H1 (cell line): ENCODE measurements around the gene C17orf100. TPM values are rescaled to one million over a fixed set of nuclear protein-coding genes. Genes with fewer than 3 reads are reported as not detected.
"Not testable (repeated sequence)": the region's sequence is repeated elsewhere in the genome, so short reads cannot be mapped to it uniquely, and the experiment has no call there.

Experiments
- CTCF ChIA-PET: fragments of 300-600 bp; sonication (Branson Sonifier 250); formaldehyde crosslinking; loops from one replicate; lab custom pipeline; 2021; ENCODE audit not compliant: partially characterized antibody; lab: Charles Lee
- POLR2A ChIA-PET: fragments of 300-600 bp; sonication (Branson Sonifier 250); formaldehyde crosslinking; loops from one replicate; lab custom pipeline; 2021; ENCODE audit warnings: inconsistent platforms; ENCODE audit not compliant: partially characterized antibody; lab: Charles Lee
- DNase-seq, 2 experiments: peaks; one replicate each; pipeline versions ENCODE4 v3.0.0 to v3.0.0-alpha.2; 2010 to 2022; ENCODE audit warnings: low spot score in 2 of 2, low read depth in 1 of 2, mixed read lengths in 1 of 2
- FAIRE-seq: peaks from 2 replicates; lab custom pipeline; 2011; peaks lifted over from hg19 to GRCh38; lab: Jason Lieb, UNC
- H2AFZ ChIP-seq: 2 replicates; pipeline ENCODE4 v1.8.1; 2012; ENCODE audit warnings: low read length, inconsistent platforms
- H2AK5ac ChIP-seq: 2 replicates; pipeline ENCODE4 v1.6.1; 2013; ENCODE audit warnings: low read depth, low read length
- H2BK120ac ChIP-seq: replicated peaks from 2 replicates; pipeline ENCODE3; 2013; ENCODE audit warnings: low read depth, low read length, inconsistent platforms
- H2BK12ac ChIP-seq: 2 replicates; pipeline ENCODE4 v1.6.1; 2013; ENCODE audit warnings: low read depth, low read length
- H2BK15ac ChIP-seq: 2 replicates; pipeline ENCODE4 v1.6.1; 2013; ENCODE audit warnings: low read length
- H2BK20ac ChIP-seq: 2 replicates; pipeline ENCODE4 v1.6.1; 2013; ENCODE audit warnings: low read length
- H2BK5ac ChIP-seq: 2 replicates; pipeline ENCODE4 v1.6.1; 2013; ENCODE audit warnings: low read depth, low read length
- H3K14ac ChIP-seq: 2 replicates; pipeline ENCODE4 v1.6.1; 2013; ENCODE audit warnings: inconsistent platforms; ENCODE audit not compliant: insufficient read length
- H3K18ac ChIP-seq: 2 replicates; pipeline ENCODE4 v1.6.1; 2013; ENCODE audit warnings: low read length; ENCODE audit errors: extremely low read depth
- H3K23ac ChIP-seq: 2 replicates; pipeline ENCODE4 v1.6.1; 2013; ENCODE audit warnings: inconsistent platforms; ENCODE audit not compliant: insufficient read length
- H3K23me2 ChIP-seq: 2 replicates; pipeline ENCODE4 v1.6.1; 2013; ENCODE audit warnings: low read depth, low read length
- H3K27ac ChIP-seq: 2 replicates; pipeline ENCODE4 v1.6.1; 2011; ENCODE audit warnings: low read depth, low read length, inconsistent platforms
- H3K27me3 ChIP-seq, 4 experiments: replicated peaks in 1 of 4; 1 replicate in 1 of 4; 2 replicates in 3 of 4; pipeline versions ENCODE4 v1.6.1 to v1.8.1; 2011 to 2013; ENCODE audit warnings: low read length in 3 of 4, mild to moderate bottlenecking in 3 of 4, inconsistent platforms in 2 of 4, mixed read lengths in 2 of 4, moderate library complexity in 1 of 4; ENCODE audit not compliant: control insufficient read depth in 3 of 4, insufficient read depth in 3 of 4; ENCODE audit errors: extremely low read depth in 1 of 4
- H3K36me3 ChIP-seq, 4 experiments: 2 replicates each; pipeline versions ENCODE4 v1.6.1 to v1.8.1; 2011 to 2013; ENCODE audit warnings: mild to moderate bottlenecking in 4 of 4, low read length in 3 of 4, moderate library complexity in 2 of 4, control low read depth in 1 of 4, inconsistent platforms in 1 of 4; ENCODE audit not compliant: insufficient read depth in 4 of 4, control insufficient read depth in 2 of 4
- H3K4ac ChIP-seq: replicated peaks from 2 replicates; pipeline ENCODE3; 2013; ENCODE audit warnings: low read length, low read depth, mixed read lengths, inconsistent platforms; ENCODE audit not compliant: insufficient read length
- H3K4me1 ChIP-seq, 4 experiments: replicated peaks in 1 of 4; 1 replicate in 1 of 4; 2 replicates in 3 of 4; pipeline versions ENCODE4 v1.6.1 to v1.8.1; 2011 to 2013; ENCODE audit warnings: low read length in 3 of 4, inconsistent platforms in 2 of 4, mixed read lengths in 1 of 4; ENCODE audit not compliant: insufficient read depth in 4 of 4, control insufficient read depth in 3 of 4
- H3K4me2 ChIP-seq, 2 experiments: 2 replicates each; pipeline versions ENCODE4 v1.6.1 to v1.8.1; 2011 to 2013; ENCODE audit warnings: low read depth in 2 of 2, low read length in 2 of 2, control low read depth in 1 of 2, inconsistent platforms in 1 of 2, mild to moderate bottlenecking in 1 of 2; ENCODE audit not compliant: insufficient read depth in 1 of 2
- H3K4me3 ChIP-seq, 4 experiments: fragments of 200-600, 300-600 bp in 1 of 4; sonication (generic), shearing (Covaris generic), sonication (Bioruptor Twin) in 1 of 4; 2 replicates each; pipeline versions ENCODE4 v1.5.1 to v1.8.1; 2011 to 2016; ENCODE audit warnings: low read length in 4 of 4, low read depth in 3 of 4, control low read depth in 2 of 4, inconsistent platforms in 2 of 4, mild to moderate bottlenecking in 2 of 4, mixed read lengths in 1 of 4, moderate library complexity in 1 of 4; ENCODE audit not compliant: insufficient read depth in 2 of 4; ENCODE audit errors: extremely low read depth in 1 of 4
- H3K56ac ChIP-seq: replicated peaks from 2 replicates; pipeline ENCODE3; 2013; ENCODE audit warnings: low read depth, mild to moderate bottlenecking, mixed read lengths, low read length, inconsistent platforms; ENCODE audit not compliant: insufficient read length
- H3K79me1 ChIP-seq: 2 replicates; pipeline ENCODE4 v1.6.1; 2013; ENCODE audit warnings: low read depth, low read length, control low read depth
- H3K79me2 ChIP-seq, 2 experiments: 2 replicates each; pipeline versions ENCODE4 v1.6.1 to v1.8.1; 2012 to 2013; ENCODE audit warnings: low read length in 2 of 2, mild to moderate bottlenecking in 2 of 2, inconsistent platforms in 1 of 2; ENCODE audit not compliant: insufficient read depth in 2 of 2, control insufficient read depth in 1 of 2
- H3K9ac ChIP-seq, 4 experiments: replicated peaks in 1 of 4; 1 replicate in 1 of 4; 2 replicates in 3 of 4; pipeline versions ENCODE4 v1.6.1 to v1.8.1; 2011 to 2013; ENCODE audit warnings: low read depth in 3 of 4, low read length in 3 of 4, control low read depth in 2 of 4, mild to moderate bottlenecking in 2 of 4, moderate library complexity in 2 of 4, inconsistent platforms in 1 of 4; ENCODE audit errors: extremely low read depth in 1 of 4
- H3K9me3 ChIP-seq, 2 experiments: 2 replicates each; pipeline versions ENCODE4 v1.6.1 to v1.8.1; 2012 to 2013; ENCODE audit warnings: mild to moderate bottlenecking in 2 of 2, moderate library complexity in 2 of 2, control low read depth in 1 of 2, inconsistent platforms in 1 of 2, low read depth in 1 of 2, low read length in 1 of 2, mixed read lengths in 1 of 2; ENCODE audit not compliant: insufficient read depth in 2 of 2
- H4K20me1 ChIP-seq, 2 experiments: replicated peaks in 1 of 2; 2 replicates each; pipeline versions ENCODE3 to v1.8.1; 2011 to 2013; ENCODE audit warnings: inconsistent platforms in 2 of 2, low read length in 2 of 2, mild to moderate bottlenecking in 1 of 2; ENCODE audit not compliant: insufficient read depth in 2 of 2, control insufficient read depth in 1 of 2
- H4K5ac ChIP-seq: 2 replicates; pipeline ENCODE4 v1.6.1; 2013; ENCODE audit warnings: low read length, low read depth, mixed read lengths, inconsistent platforms; ENCODE audit not compliant: insufficient read length
- H4K8ac ChIP-seq: 2 replicates; pipeline ENCODE4 v1.8.0; 2013; ENCODE audit warnings: mild to moderate bottlenecking, moderate library complexity, low read length, inconsistent platforms; ENCODE audit not compliant: insufficient read depth; ENCODE audit errors: extremely low read depth
- H4K91ac ChIP-seq: replicated peaks from 2 replicates; pipeline ENCODE3; 2013; ENCODE audit warnings: low read length, mixed read lengths, inconsistent platforms; ENCODE audit not compliant: insufficient read length
- WGBS, 2 experiments: shearing (Covaris generic) in 1 of 2; methylation state at CpG; one replicate each; pipeline versions ENCODE4 v1.1.6 to v1.1.7; 2013 to 2015; ENCODE audit warnings: low lambda C conversion rate in 2 of 2, mixed read lengths in 2 of 2, inconsistent platforms in 1 of 2, low coverage in 1 of 2, missing lambda C conversion rate in 1 of 2; ENCODE audit not compliant: insufficient replicate concordance in 2 of 2, insufficient coverage in 1 of 2, insufficient read length in 1 of 2; ENCODE audit errors: extremely low coverage in 1 of 2, missing lambda C conversion rate in 1 of 2; 5-methylcytosine and 5-hydroxymethylcytosine counted together
- polyA plus RNA-seq, 7 experiments: library from polyadenylated mRNA; depleted of rRNA in 3 of 7; stranded (reverse) in 5 of 7; unstranded in 2 of 7; fragments of >200 nt in 5 of 7; fragments of 200-250 nt in 2 of 7; gene quantifications; 1 replicate in 5 of 7; 2 replicates in 1 of 7; 4 replicates in 1 of 7; pipeline versions ENCODE4 v1.2.1 to v1.2.3, GENCODE V29; 2011 to 2013; ENCODE audit warnings: missing spikeins in 2 of 7, mixed read lengths in 2 of 7
- total RNA-seq: library from RNA; stranded (reverse); fragmentation: NEBNext Ultra II Directional; extraction: Animal tissue kit (Norgen Biotek cat#: 25700); gene quantifications from 2 replicates; pipeline ENCODE4 v1.2.1, GENCODE V29; 2021

The C17orf100 gene
- total and polyA plus RNA-seq, 2 of the 8 experiments (the other 6 are each of a cell fraction or from before 2014, with no cell fraction given): 2.1 to 2.8 TPM

GRCh38 chr17:6691958-6692357 is 40.4 kb downstream of the C17orf100 start:
- not testable (repeated sequence) for H2BK5ac ChIP-seq, H2BK120ac ChIP-seq, H2BK15ac ChIP-seq, H3K23ac ChIP-seq, H2AK5ac ChIP-seq, H4K91ac ChIP-seq, H3K4ac ChIP-seq, H3K79me1 ChIP-seq, H3K18ac ChIP-seq, H4K20me1 ChIP-seq, H4K5ac ChIP-seq, H3K23me2 ChIP-seq, H3K4me1 ChIP-seq, H2BK20ac ChIP-seq, H3K9ac ChIP-seq, H3K27ac ChIP-seq, H3K56ac ChIP-seq, H3K4me2 ChIP-seq, H3K36me3 ChIP-seq, H3K27me3 ChIP-seq, H2AFZ ChIP-seq, H3K79me2 ChIP-seq, FAIRE-seq, H3K9me3 ChIP-seq, H3K4me3 ChIP-seq, DNase-seq, H4K8ac ChIP-seq, H2BK12ac ChIP-seq, H3K14ac ChIP-seq
- WGBS, 2 experiments: 75% methylated on average over 6 of the region's 6 CpGs; no CpG with 5 or more reads in 1 of the 2 experiments
- CTCF ChIA-PET: interaction anchor here (1.3 to 1.9 kb wide), 3 partner anchors 9 to 21 kb away, joined by 3 to 10 read pairs (median 5); partner anchors contain the start of gene SLC13A5
- POLR2A ChIA-PET: interaction anchor here (0.9 to 1.1 kb wide), 2 partner anchors 9 kb away, joined by 3 read pairs; no protein-coding TSS in a partner anchor
